ENCODE data around the gene EIF5B. TPM values are rescaled to one million over a fixed set of nuclear protein-coding genes. Genes with fewer than 3 reads are reported as not detected.

Gene EIF5B
- total RNA-seq, 1 donor from 2014 or later: 31.0 TPM

DNA sequence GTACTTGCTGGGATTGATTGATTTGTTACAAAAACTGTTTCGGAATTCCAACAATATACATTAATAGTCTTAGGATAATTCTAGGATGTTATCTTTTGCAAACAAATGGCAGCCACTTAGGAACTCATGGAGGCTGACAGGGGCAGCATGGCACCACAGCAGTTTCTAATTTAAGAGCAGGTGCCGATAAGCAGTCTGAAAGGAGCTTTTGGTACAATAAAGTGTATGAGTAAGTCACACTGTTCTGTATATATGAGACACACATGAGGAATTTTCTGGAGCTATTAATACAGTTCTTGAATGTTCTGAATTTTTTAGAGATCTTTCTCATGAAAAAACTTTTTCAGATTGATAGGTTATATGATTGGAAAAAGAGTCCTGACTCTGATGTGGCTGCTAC is 52.2 kb downstream of the EIF5B start:
- no peaks in the 10 kb centered on the region for H3K9me3 ChIP-seq
- no peak overlapping the region for H3K27ac ChIP-seq
- ATAC-seq (no peak), DNase-seq (no peak)
- peaks cover 69% of the 10 kb centered on the region for H3K36me3 ChIP-seq
- no peaks in the 10 kb centered on the region for H3K4me1 ChIP-seq
- intact Hi-C loops (cut with DNase I): no loop called here
- no peaks in the 10 kb centered on the region for H3K27me3 ChIP-seq (ENCODE audit: low read depth)
- H3K4me3 ChIP-seq: no peak overlapping the region
- TF ChIP-seq, protein P1, sequence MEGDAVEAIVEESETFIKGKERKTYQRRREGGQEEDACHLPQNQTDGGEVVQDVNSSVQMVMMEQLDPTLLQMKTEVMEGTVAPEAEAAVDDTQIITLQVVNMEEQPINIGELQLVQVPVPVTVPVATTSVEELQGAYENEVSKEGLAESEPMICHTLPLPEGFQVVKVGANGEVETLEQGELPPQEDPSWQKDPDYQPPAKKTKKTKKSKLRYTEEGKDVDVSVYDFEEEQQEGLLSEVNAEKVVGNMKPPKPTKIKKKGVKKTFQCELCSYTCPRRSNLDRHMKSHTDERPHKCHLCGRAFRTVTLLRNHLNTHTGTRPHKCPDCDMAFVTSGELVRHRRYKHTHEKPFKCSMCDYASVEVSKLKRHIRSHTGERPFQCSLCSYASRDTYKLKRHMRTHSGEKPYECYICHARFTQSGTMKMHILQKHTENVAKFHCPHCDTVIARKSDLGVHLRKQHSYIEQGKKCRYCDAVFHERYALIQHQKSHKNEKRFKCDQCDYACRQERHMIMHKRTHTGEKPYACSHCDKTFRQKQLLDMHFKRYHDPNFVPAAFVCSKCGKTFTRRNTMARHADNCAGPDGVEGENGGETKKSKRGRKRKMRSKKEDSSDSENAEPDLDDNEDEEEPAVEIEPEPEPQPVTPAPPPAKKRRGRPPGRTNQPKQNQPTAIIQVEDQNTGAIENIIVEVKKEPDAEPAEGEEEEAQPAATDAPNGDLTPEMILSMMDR (IDR thresholded peaks at IDR 0.05): no peak

DNA sequence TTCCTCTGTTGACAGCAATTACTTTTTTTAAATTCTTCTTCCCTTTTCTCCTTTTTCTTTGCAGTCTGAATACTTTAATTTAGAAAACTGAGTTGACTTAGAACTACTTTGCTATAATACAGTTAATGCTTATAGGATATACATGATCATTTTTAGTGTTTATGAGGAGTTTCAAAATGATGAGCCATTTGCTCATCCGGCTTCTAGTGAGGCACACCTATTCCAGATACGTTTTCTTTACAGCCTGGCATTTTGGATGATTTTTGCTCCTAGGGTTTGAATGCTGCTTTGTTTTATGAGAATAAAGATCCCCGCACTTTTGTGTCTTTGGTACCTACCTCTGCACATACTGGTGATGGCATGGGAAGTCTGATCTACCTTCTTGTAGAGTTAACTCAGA is 52.8 kb downstream of the EIF5B start:
- no peak overlapping the region for H3K4me3 ChIP-seq
- H3K27me3 ChIP-seq (ENCODE audit: low read depth): no peaks in the 10 kb centered on the region
- H3K36me3 ChIP-seq: peaks cover 71% of the 10 kb centered on the region
- no peak overlapping the region for H3K27ac ChIP-seq
- DNase-seq (no peak), ATAC-seq (no peak)
- no peaks in the 10 kb centered on the region for H3K4me1 ChIP-seq
- intact Hi-C loops (cut with DNase I): no loop called here
- TF ChIP-seq, protein P1 (IDR thresholded peaks at IDR 0.05): no peak
- no peaks in the 10 kb centered on the region for H3K9me3 ChIP-seq

DNA sequence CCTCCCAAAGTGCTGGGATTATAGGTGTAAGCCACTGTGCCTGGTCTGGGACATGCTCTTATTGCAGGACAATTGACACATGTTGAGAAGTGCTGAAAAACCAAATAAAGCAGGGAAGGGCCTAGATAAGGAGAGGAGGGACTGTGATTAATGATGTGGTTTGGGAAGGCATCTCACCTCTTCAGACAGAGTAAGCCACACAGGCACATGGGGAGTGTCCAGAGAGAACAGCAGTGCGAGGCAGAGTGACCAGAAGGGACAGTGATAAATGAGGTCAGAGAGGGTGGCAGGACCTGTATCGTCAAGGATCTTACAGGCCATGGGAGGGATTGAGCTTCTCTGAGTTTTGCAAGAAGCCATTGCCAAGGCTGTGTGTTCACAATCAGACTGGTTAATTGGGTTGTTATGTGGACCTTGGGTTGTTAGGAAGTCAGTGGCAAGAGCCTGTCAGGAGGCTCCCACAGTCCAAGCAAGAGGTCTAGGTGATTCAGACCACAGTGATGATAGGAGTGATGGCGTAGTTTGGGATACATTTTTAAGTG is 58.5 kb downstream of the EIF5B start:
- Histone ChIP-seq H3K27ac (no peak overlapping the region), H3K36me3 (peaks cover 99% of the 10 kb centered on the region), H3K9me3 (no peaks in the 10 kb centered on the region), H3K27me3 (ENCODE audit: low read depth) (no peaks in the 10 kb centered on the region), H3K4me3 (no peak overlapping the region), H3K4me1 (no peaks in the 10 kb centered on the region)
- ATAC-seq: no peak
- TF ChIP-seq, protein P1 (IDR thresholded peaks at IDR 0.05): no peak
- intact Hi-C loops (cut with DNase I): no loop called here
- DNase-seq: no peak

DNA sequence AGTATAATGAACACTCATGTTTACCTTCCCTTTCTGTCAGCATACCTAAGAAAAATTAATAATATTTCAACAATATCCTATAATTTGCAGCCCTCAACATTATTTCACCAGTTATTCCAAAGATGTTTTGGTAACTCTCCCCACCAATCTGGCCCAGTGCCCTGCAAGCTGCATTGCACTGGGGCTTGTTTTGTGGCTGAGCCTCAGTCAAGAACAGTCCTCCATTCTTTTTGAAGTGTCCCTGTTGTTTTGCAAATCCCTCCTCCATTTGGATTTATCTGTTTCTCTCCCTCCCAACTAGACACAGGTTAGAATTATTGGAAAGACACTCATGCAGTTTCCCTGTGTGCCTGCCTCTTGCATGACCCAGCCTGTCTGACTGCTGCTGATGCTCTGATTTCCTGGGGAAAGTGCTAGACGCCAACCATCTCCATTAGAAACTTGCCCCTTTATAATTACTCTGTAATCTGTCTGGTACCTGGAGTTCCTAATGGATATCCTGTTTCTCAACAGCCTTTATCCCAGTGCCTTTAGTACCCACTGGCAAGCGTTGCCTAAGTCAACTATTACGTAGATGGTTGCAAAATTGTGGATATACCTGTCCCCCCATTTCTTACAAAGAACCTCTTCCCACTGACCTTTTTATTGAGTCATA is 60.2 kb downstream of the EIF5B start:
- intact Hi-C loops (cut with DNase I): no loop called here
- Histone ChIP-seq H3K4me3 (no peak overlapping the region), H3K4me1 (no peaks in the 10 kb centered on the region), H3K27ac (no peak overlapping the region), H3K27me3 (ENCODE audit: low read depth) (no peaks in the 10 kb centered on the region), H3K36me3 (peaks cover 99% of the 10 kb centered on the region), H3K9me3 (no peaks in the 10 kb centered on the region)
- TF ChIP-seq, protein P1 (IDR thresholded peaks at IDR 0.05): no peak
- no peak for DNase-seq
- ATAC-seq: no peak

DNA sequence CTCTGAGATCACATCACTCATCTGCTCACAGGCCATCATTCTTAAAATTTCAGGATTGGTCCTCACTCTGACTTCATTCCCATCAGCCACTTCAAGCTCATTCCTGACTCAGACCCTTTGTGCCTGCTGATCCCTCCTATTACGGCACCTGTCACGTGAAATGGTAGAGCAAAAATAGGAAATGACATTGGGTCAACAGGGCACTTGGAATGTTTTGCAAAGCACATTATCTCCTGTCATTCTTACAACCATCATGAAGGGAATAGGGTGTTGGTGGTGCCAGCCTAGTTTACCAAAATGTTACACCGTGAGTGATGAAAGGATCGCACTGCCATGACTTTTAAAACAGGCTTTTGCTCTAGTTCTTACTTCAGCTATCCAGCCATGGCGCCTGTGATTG is 61.1 kb downstream of the EIF5B start:
- Histone ChIP-seq H3K4me1 (no peaks in the 10 kb centered on the region), H3K36me3 (peaks cover 100% of the 10 kb centered on the region), H3K9me3 (no peaks in the 10 kb centered on the region), H3K27ac (no peak overlapping the region), H3K27me3 (ENCODE audit: low read depth) (no peaks in the 10 kb centered on the region), H3K4me3 (no peak overlapping the region)
- DNase-seq (no peak), ATAC-seq (no peak)
- TF ChIP-seq, protein P1 (IDR thresholded peaks at IDR 0.05): no peak
- intact Hi-C loops (cut with DNase I): no loop called here

Data from lower lobe of right lung (tissue), 2 donors.